GM10847 (cell line): ENCODE results near the gene PEX16.

ENCODE experiments used
- POLR2A ChIP-seq: IDR thresholded peaks from 2 replicates; pipeline ENCODE4 v1.6.1; 2011; ENCODE audit not compliant: insufficient read length; ENCODE audit errors: extremely low read depth

PEX16 gene

DNA sequence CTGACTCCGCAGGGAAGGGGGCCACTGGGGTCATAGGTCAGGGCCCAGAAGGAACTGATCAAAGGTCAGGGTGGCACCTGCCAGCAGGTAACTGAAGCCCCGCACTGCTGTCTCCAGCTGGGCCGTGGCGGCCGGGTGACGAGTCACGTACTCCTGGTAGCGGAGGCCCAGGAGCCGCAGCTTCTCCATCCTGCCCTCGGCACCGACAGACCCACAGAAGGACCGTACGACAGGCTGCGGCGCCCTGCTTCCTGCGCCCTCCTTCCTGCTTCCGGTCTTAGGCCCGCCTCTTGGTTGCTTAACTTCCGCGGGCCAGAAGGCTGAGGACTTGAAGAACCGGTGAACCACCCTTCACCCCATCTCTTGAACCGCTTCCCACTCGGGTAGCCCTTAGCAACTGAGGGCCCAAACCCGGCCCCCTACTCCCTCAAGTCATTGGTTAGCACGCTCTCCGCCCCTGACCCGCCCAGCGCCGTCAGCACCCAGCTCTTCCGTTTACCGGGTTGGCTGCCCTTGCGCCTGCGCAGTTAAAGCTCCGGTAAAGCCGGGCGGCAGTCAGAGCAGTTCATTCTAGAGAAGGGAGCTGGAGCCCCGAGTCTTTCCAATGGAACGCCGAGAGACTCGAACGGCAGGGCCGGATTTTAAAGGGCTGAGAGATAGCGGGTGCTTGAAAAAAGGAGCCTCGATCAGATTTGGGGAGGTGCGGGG lies at the start of gene PEX16:
PEX16 (minus strand) TSS at position 255 of the 708 bp plus-strand sequence; CDS start at position 189, 66 bp downstream.
- peak; percentile 84 for TF ChIP-seq POLR2A

DNA sequence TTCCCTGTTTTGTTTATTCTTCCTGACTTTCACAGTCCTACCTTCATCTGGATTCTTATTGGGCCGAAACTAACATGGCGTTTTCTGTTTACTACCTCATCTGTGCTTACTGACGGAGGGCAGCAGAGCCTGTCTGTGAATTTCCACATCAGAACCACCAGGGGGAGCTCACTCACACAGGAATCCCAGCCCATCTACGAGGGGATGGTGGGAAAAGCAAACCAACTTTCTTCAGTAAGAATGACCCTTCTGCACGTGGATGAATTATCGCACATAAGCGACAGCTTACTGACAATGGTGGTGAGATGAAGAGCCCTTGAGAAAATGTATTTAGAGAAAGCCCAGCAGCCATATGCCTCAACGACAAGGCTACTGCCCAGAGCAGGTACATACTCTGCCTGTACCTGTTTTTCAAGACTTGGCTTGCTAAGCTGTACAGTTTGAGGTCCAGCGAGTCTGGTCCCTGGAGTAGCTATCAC lies 47.3 kb upstream of the PEX16 start:
- TF ChIP-seq POLR2A = no peak

DNA sequence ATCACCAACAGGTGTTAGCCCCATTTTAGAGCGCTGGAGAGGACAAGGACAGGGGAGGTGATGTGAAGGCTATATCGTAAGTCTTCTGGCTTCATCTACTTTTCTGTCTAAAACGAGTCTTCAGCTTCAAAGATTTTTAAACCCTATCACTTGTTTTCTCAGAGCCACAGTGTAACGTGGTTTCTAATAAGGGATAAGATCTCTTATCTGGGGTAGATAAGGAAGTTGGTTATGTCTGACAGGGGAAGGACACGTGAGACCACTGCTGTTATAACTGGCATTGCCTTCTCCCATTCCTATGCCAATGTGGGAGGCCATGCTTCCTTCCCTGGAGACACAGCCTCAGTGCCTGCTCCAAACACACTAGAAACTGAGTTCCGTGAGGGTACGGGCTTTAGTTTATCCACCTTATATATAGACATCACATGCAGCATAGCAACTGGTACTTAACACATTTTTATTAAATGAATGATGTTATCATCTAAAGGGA lies 44.1 kb upstream of the PEX16 start:
- TF ChIP-seq POLR2A = no peak

DNA sequence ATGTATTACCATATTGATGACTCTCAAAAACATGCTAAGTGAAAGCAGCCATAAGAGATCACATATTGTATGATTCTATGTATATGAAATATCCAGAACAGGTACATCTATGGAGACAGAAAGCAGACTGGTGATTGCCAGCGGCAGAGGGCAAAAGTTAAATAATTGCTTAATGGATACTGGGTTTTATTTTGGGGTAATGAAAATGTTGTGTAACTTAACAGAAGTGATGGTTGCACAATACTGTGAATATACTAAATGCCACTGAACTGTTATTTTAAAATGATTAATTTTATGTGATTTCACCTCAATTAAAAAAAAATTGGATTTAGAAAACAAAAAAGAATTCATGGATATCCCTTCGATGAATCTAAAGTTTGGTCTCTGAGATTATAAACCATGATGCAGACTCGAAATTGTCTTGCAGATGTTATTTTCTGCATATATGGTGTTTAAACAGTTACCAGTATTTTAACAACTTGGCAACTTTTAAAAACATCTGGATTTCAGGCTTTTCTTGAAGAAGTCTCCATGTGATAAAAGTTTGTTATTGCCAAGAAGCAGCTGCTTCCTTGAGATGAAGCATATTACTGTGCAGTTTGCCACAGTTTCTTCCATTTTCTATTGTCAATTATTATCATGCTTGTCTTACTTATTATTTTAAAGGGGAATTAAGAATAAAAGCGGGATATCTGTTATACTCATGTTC lies 42.9 kb upstream of the PEX16 start:
- TF ChIP-seq POLR2A = no peak

DNA sequence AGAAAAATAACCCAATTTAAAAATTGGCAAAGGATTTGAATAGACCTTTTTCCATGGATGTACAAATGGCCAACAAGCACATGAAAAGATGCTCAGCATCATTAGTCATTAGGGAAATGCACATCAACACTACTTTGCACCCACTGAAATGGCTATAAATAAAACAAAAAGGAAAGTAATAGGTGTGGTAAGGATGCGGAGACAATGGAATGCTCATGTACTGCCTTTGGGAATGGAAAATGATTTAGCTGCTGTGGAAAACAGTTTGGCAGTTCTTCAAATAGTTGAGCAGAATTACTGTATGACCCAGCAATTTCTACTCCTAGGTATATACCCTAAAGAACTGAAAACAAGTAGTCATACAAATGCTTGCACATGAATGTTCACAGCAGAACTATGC lies 42.2 kb upstream of the PEX16 start:
- no peak for TF ChIP-seq POLR2A

DNA sequence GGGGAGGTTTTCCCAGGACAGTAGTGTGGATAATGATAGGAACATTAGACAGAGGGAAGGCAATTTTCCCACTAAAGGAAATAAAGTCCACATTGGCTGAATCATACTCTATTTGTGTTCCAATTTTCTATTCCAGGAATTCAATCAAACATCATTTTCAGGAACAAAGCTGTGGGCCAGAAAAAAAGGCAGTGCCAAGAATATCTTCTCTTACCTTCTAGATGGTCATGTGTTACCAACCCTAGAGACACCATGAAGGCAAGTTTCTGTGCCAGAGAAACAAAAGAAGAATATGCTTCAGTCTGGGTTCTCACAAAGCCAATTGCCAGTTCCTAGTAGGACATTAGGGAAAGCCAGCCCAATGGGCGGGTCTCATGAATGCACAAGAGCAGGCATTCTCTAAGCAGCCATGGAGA lies 32.3 kb upstream of the PEX16 start:
- no peak for TF ChIP-seq POLR2A

DNA sequence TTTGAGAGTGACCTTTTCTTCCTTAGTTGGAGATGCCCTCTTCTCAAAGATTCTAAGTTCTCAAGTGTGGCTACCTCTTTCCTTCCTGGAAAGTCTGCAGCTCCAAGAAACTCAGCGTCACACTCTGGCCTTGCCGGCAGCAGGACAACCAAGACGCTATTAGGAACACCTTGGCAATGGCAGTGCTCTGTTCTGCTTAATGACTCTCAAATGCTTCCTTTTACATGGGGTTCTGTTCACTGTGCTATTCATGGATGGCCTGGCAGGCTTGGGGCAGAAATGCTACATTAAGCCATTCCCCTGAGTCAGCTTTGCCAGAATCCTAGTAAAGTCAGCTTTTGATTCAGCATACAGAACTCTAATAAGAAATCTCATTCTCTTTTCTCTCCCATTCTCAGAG lies 30.7 kb upstream of the PEX16 start:
- TF ChIP-seq POLR2A = no peak

- no peak for TF ChIP-seq POLR2A
These were observed 30.2 kb upstream of the PEX16 start for GRCh38 chr11:45947885-45948284.

DNA sequence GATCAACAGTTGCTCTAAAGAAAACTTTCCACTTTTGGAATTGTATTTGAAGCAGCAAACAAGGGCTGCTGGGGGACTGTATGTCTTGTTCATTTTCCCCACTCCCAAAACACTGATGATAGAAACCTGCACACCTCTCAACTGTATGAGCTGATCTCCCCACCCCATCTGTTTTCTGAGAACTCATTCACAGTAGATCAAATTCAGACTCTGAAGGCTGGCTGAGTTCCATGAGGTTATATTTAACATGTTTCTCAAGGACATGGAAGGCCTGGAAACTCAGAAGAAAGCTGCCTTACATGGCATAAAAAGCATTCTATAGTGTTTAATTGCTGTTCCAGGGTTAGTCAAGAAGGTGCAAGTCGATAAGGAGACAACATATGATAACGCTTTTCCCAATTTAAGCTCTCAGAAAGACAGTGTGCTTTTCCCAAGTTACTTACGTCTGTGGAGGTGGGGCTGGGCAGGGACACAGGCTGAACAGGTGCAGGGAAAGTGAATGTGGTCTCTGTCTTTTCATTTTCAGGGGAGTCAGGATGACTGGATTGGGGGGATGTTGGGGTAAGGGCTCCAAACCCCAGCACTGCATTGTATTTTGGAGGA lies 27.8 kb upstream of the PEX16 start:
- TF ChIP-seq POLR2A = no peak

- no peak for TF ChIP-seq POLR2A
These were observed 24.7 kb upstream of the PEX16 start for GRCh38 chr11:45942381-45942780.

GRCh38 chr11:45941285-45941684 lies 23.6 kb upstream of the PEX16 start:
- TF ChIP-seq POLR2A = no peak

- no peak for TF ChIP-seq POLR2A
These were observed 22.2 kb upstream of the PEX16 start for GRCh38 chr11:45939836-45940235.

GRCh38 chr11:45937916-45938315 lies 20.2 kb upstream of the PEX16 start:
- no peak for TF ChIP-seq POLR2A

DNA sequence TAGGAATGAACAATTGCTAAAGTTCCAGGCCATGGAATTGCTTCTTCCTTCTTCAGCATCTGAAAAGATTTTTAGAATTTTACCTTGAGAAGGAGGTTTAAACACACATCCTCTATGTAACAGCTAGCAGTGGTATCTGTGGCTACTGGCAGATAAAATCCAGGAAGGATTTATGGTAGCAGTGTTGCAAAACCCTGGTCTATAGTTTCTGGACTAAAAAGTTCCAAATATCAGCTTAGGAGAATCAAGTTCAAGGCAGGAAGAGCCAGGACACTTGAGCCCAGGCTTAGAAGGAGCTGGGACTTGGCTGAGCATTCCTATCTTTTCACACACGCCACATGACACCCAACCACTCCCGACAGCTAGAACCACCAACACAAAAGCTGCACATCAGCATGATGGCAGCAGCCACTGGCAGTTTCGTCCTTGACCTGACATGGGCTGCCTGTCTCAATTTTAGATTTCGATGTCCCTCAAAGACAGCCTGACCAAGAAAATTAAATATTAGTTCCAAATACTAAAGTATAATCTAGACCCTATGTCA lies 18.9 kb upstream of the PEX16 start:
- no peak for TF ChIP-seq POLR2A

DNA sequence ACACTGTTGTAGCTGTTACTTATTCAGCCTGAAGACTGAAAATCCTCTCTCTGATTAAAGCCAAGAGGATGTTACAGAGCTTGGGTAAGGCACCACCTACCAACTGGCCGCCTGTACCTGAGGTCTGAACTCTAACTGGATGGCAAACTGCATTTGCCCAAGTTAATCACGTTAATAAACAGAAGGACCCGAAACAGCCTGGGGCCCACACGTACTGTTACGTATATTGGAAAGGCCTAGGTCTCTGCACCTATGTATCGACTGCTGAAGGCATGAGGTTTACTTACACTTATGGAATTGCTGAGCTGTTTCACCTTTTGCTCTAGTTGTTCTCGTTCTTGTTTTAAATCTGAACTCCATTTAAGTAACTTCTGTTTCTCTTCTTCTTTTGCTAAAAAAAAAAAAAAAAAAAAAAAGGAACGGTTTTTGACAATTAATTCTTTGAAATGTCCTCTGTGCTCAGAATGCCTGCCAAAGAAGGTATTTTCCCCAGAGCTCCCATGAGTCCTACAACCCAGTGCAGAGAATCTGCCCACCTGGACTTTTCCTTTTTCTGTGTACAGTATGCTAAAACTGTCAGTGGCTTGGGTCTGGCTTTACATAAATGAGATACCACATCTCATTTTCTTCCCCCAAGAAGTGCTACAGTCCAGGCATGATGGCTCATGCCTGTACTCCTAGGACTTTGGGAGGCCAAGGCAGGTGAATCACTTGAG lies 17.8 kb upstream of the PEX16 start:
- no peak for TF ChIP-seq POLR2A

DNA sequence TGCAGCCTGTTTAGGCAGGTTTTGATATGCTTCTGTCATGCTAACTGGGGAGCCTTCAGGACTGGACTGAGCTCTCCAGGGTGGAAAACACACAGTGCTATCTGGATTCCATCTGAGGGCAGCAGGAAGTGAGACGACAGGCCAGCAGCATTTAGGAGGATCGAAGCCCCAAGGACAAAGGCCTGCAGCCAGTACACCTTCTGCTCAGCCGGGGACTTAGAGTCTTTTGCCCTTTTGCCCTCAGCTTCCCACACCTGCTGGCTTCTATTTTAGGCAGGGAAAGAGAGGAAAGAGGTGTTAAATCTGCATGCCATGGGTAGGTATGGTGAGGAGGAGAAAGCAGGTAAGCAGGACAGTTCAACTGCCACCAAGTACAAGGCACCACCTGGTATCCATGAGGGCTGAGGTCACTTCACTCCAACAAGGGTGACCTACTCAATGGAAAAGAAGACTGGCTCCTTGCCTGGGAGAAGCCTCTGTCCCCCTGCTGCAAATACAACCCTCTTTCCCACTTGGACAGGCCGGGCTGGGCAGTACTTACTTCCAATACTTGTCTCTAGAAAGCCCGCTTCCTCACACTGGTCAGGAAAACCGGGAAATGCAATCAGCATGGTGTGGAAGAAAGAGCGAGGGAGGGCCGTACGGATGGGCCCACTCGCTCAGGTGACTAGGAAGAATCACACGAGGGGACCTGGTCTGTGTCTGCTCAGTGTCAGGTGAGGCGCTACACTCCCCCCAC lies 17.1 kb upstream of the PEX16 start:
- TF ChIP-seq POLR2A = no peak
